NCI-H510A (cell line): ENCODE results near the gene GRIK3.

Source experiments
- DNase-seq: peaks from one replicate; lab custom pipeline; 2025; lab: John Stamatoyannopoulos, UW

Gene GRIK3

DNA sequence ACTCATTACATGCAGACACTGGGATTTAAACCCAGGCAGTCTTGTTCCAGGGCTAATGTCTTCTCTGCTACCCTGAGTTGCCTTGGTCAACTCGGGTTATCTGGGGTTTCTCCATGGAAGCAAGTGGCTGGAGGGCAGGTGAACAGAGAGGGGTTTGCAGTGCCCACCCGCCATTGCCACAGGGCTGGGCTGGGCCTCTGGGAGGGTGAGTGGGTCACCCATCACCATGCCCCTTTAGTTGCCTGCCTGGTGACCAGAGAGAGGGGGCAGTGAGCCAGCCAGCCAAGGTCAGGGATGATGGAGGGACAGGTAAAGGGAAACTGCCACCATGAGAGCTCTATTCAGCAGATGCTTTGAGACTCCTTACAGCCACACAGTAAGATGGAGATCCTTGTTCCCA, 53.2 kb downstream of the GRIK3 start:
- no peak for DNase-seq

DNA sequence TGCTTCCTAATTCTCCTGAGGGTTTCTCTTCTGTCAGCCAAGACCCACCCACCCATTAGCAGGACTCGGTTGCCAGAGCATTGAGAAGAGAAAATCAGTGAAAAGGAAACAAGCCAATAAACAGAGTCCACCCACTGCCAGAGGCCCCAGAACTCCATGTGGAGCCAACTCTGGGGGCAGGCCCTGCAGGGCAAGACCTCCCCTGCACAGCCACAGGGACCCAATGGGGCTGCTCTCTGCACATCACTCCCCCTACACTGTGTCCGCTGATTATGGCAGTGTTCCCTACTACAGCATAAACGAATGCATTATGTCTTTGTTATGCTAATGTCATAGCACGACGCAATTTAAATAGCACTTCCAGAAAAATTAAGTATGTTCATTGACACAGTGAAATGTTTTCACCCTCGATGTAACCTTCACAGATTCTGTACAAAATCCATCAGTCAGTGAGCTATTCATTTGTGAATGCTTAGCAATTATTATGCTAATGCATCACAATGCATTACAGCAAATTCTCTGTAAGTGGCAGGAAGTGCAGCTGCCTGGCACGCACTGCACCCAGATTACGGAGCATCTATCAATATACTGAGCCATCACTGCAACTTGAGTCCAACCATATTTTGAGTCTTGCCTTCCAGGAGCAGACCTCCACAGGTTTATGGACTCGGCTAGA, 56.4 kb downstream of the GRIK3 start:
- no peak for DNase-seq

DNA sequence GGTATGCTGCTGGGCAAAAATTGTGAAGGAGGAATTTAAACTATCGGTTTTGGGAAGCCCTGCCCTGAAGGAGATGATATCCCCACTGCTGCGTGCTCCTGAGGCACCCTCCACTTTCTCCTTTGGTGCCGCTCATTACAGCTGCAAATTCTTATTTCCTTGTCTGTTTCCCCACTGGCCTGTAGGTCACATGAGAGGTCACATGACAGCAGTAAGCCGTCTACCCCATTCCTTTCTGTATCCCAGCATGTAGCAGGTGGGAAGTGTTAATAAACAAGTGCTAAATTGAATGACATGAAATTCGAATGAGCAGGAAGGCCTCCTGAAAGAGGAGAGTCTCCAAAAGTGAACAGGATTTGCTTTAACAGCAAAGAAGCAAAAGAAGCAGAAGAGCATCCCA, 58.7 kb downstream of the GRIK3 start:
- peak; percentile 77 for DNase-seq

DNA sequence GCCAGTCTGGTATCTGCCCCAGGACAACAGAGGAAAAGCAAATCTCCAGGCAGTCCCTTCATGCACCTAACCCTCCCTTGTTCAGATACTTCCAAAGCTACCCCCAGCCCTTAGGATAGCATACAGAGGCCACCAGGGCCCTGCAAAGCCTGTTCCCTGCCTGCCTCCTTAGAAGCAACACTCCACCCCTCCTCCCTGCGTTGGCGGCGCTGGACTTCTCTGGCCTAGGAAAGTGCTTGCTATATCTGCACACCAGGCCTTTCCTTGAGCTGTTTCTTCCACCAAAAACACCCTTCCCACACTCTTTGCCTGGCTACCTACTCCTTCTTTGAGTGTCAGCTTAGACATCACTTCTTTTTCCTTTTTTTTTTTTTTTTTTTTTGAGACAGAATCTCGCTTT, 61.3 kb downstream of the GRIK3 start:
- no peak for DNase-seq

DNA sequence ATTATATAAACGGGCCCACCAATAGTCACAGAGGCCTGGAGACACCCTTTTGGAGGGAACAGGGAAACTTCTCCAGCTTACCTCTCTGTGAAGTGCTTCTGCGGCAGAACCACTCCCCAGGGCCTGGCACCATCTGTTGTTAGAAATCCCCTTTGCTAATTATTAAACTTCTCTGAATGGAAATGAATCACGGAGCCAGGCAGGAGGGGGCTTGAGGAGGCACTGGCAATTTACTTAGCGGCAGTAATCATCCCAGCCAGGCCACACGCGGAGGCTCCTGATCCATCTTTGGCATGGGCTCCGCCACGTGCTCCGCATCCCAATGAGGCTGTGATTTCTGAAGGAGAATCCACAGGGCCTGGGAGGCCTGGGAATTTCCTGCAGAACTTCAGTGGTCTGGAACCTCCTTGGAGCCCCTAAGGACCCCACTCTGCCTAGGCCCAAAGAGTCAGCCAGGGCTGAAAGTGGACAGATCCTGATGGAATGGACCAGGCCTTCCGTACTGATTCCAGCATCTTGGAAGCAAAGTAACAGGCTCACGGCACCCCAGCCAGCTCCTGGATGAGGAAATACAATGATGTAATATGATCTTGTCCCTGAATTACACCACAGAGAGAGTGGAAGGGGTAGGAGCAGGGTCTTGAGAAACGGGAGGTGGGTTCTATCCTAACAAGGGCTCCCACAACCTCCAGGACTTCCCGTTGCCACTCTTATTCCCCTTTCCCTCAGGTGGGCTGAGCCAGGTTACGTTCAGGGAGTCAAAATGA, 62.3 kb downstream of the GRIK3 start:
- DNase-seq: peak; percentile 82

DNA sequence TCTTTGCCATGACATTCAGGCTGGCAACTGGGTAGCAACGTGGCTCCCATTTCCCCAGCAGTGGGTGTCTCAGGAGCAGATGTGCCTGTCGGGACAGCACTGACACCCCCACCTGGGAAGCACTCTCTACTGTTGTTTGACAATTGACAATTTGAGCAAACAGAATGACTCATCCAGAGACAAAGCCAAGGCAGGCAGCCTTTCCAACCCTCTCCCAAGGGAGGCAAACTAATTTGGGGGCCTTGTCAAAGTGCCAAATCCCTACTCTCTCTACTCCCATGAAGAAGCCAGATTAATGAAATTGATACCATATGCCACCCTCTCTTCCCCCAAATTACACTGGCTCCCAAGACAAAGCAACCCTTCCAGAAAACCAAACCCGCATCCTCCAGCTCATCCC, 65.6 kb downstream of the GRIK3 start:
- DNase-seq: peak; percentile 100

DNA sequence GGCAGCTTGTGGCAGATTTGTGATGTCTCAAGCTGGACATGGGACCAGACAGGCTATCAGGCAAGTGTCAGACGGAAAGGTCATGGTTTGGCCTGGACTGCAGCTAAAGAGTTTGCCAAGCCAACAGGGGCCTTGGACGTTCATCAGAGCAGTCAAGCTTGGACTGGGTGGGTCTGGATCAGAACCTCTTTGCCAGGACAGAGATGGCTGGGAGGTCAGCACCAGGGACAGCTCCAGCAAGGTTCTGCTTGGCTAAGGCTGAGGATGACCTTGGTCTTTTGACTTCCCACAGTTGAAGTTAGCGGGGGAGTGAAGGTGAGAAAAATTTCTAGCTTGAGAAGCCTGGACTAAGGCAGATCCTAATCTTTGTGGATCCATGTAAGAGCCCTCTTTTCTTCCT, 68.1 kb downstream of the GRIK3 start:
- DNase-seq: no peak

DNA sequence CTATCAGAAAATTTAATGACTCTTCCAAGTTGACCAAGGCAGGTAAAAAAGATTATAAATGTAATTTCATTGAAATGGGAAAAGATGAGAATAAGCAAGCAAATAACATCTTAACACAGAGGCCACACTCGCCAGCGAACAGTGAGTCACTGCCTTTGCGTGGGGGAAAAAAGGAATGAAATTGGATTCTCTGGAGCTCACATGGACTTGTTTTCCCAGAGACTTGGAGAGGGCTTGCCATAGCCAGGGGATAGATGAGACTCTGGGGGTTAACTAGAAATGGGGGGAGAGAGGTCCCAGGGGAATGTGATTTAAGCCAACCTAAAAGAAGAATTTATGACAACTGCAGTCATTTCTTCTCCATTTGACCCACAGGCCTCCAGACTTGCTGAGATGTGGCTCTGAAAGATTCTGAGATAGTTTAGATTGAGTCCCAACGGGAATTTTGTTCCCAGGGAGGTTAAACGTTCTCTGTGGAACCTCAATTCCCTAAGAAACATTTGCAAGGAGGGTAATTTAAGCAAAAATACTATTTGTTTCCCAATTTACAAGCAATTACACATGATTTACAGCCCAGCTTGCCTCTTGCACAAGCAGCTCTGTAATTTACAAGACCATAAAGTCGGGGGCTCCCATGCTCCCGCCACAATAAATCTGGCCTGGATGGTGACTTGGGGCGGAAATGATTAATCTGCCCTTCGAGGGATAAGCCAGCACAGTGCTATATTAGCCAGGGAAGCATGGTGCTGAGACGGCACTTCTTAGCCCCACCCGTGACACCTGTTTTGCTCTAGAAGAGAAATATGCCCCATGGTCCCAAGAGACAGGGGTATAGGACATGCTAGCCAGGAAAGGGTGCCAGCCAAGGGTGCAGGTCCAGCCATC, 68.8 kb downstream of the GRIK3 start:
- no peak for DNase-seq

DNA sequence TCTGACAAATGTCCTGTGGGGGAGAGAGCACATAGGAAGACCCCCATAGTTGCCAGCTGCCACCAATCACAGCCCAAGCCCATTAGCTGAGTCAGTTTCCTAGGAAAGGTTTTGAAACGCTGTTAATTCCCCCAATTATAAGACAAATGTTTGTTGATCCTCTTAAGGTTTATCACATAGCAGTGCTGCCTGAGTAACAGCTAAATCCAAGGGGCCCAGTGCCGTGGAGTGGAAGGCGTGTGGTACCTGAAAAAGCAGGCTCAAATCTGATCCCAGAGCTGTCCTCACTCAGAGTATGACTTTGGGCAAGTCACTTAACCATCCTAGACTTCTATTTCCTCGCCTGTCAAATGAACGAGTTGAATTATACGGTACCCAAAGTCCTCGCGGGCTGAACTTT, 69.5 kb downstream of the GRIK3 start:
- DNase-seq: no peak

DNA sequence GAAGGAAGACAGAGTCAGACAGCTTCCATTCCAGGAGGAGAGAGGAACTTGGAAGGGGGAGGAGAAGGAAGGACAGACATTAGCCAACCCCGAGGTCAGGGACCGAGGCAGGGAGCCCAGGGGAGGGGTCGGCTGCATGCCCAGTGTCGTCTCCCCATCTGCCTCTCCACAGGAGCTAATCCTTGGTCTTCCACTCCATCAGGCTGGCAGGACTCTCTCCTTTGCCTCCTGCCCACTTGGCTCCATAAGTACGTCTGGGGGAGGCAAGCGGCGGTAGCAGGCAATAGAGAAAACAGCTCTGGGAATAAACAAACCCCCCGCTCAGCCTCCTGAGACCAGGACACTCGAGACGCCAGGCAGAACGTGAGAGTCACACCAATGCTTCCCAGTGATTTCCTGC, 71.3 kb downstream of the GRIK3 start:
- DNase-seq: peak; percentile 93

DNA sequence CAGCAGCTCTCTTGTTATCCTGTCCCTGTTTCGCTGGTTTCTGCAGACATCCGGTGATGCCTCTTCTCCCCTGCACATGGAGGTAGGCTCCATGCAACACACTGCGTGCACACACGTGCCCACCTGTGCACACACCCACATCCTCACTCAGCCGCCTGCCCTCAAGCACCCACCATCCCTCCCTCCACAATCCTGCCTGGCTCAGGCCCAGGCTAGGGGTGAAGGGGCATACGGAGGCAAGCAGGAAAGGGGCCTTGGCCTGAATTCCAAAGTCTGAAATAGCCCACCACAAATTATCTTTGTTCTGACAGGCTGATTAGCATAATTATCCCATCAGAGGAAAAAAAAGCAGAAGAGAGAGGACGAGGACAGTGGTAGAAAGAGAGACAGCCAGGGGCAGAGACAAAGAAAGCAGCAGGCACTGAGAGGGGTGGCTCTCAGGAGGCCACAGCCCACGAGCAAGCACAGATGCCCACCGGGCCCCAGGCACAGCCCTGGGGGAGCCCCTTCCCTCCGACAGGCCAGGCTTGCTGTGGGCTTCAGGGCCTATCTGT, 73.2 kb downstream of the GRIK3 start:
- no peak for DNase-seq

DNA sequence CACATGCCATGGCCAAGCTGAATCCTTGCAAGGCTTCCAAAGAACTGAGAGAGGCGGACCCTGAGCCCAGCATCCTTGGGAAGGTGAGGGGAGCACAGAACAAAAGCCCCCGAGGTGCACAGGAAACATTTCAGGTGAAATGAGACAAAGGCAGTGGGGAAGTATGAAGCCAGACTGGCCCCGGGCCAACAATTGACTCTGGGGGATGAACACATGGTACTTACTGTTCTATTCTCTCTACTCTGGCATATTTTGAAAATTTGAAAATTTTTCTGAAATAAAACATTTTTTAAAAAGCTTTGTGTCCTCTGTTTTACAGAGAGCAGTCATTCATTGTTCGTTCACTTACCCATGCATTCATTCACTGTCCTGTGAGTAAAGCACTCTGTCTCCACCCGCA, 77.7 kb downstream of the GRIK3 start:
- DNase-seq: no peak

DNA sequence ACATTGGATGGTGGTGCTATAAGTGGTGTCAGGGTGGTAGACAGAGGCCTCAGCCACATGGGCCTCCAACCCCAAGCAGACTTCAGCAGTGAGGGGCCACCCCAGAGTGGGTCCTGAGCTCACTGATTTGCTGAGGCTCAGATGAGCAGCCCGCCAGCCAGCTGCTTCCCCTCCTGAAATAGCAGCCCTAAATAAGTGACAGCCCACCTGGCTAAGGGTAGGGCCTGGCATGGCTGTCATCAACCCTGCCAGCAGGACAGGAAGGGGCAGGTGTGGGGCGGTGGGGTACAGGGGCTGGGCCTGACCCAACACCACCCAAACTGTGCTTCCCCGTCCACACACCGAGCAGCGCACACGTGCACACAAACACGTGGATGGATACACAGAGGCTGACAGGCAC, 79.3 kb downstream of the GRIK3 start:
- no peak for DNase-seq

DNA sequence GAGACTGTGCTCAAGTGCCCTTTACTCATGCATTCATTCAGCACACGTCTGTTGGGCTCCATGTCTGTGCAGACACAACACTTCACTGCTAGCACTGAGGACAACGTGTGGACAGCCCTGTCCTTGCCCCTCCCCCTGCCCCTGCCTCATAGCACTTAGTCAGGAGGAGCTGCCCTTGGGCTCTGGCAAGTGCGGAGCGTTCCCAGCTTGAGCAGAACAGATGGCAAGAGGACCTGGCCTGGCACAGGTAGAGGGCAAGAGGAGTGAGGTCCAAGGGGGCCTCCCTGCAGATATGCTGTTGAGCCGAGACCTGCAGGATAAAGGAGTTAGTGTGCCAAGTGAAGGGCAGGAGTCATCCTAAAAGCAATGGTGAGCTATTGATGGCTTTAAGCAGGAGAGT, 81.3 kb downstream of the GRIK3 start:
- DNase-seq: no peak

DNA sequence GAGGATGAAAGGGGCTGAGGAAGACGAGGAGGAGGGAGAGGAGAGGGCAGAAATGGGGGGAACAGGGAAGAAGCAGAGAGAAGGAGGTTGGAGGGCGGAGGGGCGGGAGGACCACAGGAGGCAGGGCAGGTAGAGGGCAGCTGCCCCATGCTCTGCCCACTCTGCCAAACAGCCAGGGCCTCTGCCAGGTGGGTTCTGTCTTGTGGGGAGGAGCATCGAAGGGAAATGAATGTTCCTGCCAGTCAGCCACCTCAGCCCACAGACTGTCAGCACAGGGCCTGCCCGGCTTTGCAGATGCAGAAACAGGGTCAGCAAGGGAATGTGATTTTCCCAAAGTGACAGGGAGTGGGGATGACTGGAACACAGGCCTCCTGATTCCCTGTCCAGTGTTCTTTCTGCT, 82.6 kb downstream of the GRIK3 start:
- DNase-seq: no peak

DNA sequence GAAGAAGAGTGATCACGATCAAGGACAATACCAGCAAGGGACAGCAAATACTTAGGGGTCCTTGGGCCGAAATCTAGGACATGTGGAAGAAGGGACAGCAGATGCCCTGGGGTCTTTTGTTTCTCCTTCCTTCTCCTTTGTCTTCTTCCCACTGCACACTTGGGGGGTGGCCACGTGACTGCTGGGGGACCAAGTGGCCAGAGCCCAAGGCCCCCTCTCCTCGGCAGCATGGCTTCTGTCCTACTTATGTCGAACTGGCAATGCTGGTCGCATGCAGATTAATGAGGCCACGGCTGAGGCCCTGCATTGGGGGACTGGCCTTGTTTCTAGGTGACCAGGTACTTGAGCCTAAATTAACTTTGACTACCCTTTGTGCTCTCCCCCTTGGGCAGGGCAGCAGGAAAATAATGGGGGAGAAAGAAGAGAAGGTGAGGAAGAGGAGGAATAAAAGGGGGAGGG, 83.0 kb downstream of the GRIK3 start:
- no peak for DNase-seq

DNA sequence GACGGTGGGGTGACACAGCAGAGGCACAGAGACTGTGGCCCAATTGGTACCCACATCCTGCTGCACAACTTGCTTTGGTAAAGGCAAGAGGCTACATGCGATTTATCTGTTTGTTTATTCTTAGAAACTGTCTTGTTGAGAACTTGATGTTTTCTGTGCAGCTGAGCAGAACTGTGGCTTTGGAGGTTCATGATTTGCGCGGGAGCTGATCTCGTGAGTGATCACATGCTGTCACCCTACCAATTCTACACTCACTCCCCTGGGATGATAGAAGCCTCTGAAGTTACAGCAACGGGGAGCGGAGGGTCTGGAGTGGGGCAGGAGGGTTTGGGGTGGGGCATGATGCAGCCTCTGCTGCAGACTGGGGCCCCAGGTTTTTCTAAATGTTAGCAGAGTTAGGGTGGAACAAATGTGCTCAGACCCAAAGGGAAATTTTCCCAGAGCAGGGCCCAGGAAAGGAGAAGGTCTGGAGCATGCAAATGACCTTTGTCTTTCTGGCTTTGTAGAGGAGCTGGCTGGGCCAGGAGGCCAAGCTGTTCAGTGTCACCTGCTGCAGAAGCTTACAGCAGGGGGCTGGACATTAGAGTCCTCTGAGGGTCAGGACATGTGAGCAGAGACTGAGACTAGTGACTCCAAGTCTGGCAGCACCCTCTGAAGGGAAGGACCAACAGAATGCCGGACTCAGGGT, 83.6 kb downstream of the GRIK3 start:
- no peak for DNase-seq

DNA sequence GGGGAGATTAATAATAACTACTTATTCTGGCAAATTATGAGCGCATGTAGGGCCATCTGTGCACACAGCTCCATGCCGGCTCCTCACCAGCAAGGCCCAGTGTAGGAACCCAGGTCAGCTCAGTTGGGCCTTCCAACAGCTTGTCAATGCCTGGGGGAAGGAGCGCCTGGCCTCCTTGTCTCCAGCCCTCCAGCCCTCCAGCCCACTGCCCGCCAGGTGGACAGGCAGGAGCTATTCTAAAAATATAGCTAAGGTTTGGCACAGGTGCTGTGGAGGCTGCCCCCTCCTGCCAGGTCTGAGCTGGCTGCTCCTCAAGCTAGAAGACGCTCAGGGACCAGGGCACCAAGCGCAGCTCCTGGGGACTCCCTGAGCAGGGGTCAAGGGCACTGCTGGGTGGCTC, 85.7 kb downstream of the GRIK3 start:
- DNase-seq: no peak

DNA sequence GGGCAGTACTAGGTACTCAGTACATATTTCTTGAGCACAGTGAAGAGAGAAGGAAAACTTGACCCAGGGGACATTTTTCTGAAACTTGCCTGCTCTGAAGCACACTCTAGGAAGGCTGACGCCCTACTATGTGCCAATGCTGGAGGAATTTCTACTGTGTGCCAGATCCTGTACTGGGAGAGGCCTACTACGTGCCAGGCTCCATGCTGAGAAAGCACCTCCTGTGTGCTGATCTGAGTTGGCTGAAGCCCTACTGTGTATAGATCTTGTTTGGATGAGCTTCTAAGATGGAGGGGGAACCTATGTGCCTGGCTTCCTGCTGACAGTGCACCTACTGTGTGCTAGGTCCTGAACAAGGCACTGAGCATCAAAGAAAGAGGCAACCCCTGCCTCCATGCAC, 86.2 kb downstream of the GRIK3 start:
- no peak for DNase-seq

DNA sequence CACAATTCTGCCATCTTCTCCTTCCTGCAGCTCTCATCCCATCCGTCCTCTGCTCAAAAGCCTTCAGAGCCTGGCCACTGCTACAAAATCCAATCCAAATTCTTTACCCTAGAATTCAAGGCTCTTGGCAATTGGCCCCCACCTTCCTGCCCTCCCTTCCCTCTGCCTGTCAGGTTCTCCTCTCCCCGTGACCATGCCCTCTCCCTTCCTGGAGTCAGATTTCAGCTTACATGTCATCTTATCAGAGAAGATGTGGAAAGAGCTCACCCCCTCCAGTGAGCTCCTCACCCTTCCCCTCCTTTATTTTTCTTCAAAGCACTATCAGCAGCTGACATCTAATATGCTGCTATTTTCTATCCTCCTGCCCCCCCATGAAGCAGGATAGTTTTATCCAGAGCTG, 86.9 kb downstream of the GRIK3 start:
- peak; percentile 100 for DNase-seq

DNA sequence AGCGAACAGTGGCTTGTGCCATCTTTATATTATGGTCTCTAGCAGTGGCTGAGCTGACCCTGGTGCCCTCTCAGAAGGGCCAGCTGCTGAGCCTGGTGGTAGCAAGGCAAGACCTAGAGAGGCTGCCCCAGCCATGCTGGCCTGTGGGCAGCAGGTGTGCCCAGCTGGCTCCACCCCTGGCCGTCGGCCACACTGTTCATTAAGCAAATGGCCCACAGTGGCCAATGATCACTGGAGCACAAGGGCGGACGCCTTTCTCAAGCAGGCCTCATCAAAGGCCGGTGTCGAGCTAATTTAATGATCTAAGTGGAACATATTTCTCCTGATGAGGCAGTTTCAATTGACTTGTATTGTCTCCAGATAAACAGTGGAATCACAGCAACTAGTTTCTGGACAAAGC, 89.4 kb downstream of the GRIK3 start:
- peak; percentile 67 for DNase-seq

DNA sequence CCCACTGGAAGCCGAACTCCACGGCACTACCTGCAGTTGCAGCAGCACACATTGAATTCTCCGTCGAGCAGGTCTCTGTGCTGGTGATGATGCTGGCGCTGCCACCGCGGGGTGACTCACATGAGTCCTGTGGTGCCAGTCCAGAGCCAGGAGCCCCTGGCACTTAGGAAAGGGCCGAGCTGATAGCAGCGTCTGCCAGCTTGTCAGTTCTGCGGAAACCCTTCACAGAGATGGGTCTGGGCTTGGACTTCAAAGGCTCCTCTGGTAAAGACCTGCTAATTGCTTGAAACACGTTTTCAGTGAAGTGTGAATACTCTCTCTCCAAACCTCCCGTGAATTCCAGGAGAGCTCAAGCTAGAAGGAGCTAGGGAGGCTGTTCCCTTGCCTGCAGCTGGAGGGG, 92.2 kb downstream of the GRIK3 start:
- DNase-seq: peak; percentile 72
